GM18867 (cell line): Measurements from ENCODE around the gene CHRNA4.

Source experiments
- ATAC-seq: cut with Tn5 transposase; IDR thresholded peaks from one replicate; pipeline ENCODE4 v1.9.1; 2021; ENCODE audit warnings: mild to moderate bottlenecking, moderate library complexity; ENCODE audit not compliant: unreplicated experiment

CHRNA4 gene

GRCh38 chr20:63323357-63323981 is 37.7 kb downstream of the CHRNA4 start:
- no peak for ATAC-seq

GRCh38 chr20:63322933-63323273 is 38.2 kb downstream of the CHRNA4 start:
- no peak for ATAC-seq

- no peak for ATAC-seq
Observed at GRCh38 chr20:63322146-63322932, 38.8 kb downstream of the CHRNA4 start.

- no peak for ATAC-seq
Observed at GRCh38 chr20:63321148-63321831, 39.9 kb downstream of the CHRNA4 start.

- ATAC-seq = no peak
Observed at GRCh38 chr20:63320616-63321147, 40.5 kb downstream of the CHRNA4 start.

GRCh38 chr20:63320041-63320511 is 41.1 kb downstream of the CHRNA4 start:
- ATAC-seq = no peak

GRCh38 chr20:63319164-63320040 is 41.7 kb downstream of the CHRNA4 start:
- no peak for ATAC-seq

GRCh38 chr20:63318391-63319163 is 42.6 kb downstream of the CHRNA4 start:
- no peak for ATAC-seq

GRCh38 chr20:63317601-63318291 is 43.4 kb downstream of the CHRNA4 start:
- no peak for ATAC-seq

- ATAC-seq = no peak
Observed at GRCh38 chr20:63317061-63317460, 44.1 kb downstream of the CHRNA4 start.

- no peak for ATAC-seq
Observed at GRCh38 chr20:63316502-63316921, 44.6 kb downstream of the CHRNA4 start.

GRCh38 chr20:63315731-63316491 is 45.2 kb downstream of the CHRNA4 start:
- no peak for ATAC-seq

GRCh38 chr20:63315240-63315689 is 45.9 kb downstream of the CHRNA4 start:
- no peak for ATAC-seq

- no peak for ATAC-seq
Observed at GRCh38 chr20:63314566-63315239, 46.4 kb downstream of the CHRNA4 start.

GRCh38 chr20:63314015-63314471 is 47.1 kb downstream of the CHRNA4 start:
- ATAC-seq = no peak

- ATAC-seq = no peak
Observed at GRCh38 chr20:63313349-63314014, 47.7 kb downstream of the CHRNA4 start.

GRCh38 chr20:63312690-63313348 is 48.3 kb downstream of the CHRNA4 start:
- ATAC-seq = no peak
